ENCODE measurements around the gene RGS12.

GRCh38 chr4:3330707-3331106 lies 37.9 kb downstream of the RGS12 start:
- no peak for TF ChIP-seq CTCF (IDR thresholded peaks at IDR 0.05)
- no peak for TF ChIP-seq EP300 (IDR thresholded peaks at IDR 0.05)

Data from tibial nerve (tissue), 4 donors.